Measurements from ENCODE around the gene FAM163B. TPM values are rescaled to one million over a fixed set of nuclear protein-coding genes. Genes with fewer than 3 reads are reported as not detected.

Gene FAM163B
- total RNA-seq, 1 donor from 2014 or later = 16.5 TPM

- no peak for DNase-seq
These were observed 6.5 kb upstream of the FAM163B start for GRCh38 chr9:133615606-133616188.

GRCh38 chr9:133615186-133615585 is 6.0 kb upstream of the FAM163B start:
- DNase-seq = no peak

GRCh38 chr9:133614678-133615077 is 5.5 kb upstream of the FAM163B start:
- no peak for DNase-seq

- no peak for DNase-seq
These were observed 4.9 kb upstream of the FAM163B start for GRCh38 chr9:133614056-133614455.

GRCh38 chr9:133613432-133613831 is 4.2 kb upstream of the FAM163B start:
- DNase-seq = no peak

GRCh38 chr9:133612816-133613215 is 3.6 kb upstream of the FAM163B start:
- no peak for DNase-seq

- DNase-seq = no peak
These were observed 2.9 kb upstream of the FAM163B start for GRCh38 chr9:133612051-133612450.

- DNase-seq = no peak
These were observed 1.7 kb upstream of the FAM163B start for GRCh38 chr9:133610845-133611244.

- no peak for DNase-seq
These were observed 300 bp downstream of the FAM163B start for GRCh38 chr9:133608889-133609288.

- no peak for DNase-seq
These were observed 807 bp downstream of the FAM163B start for GRCh38 chr9:133608382-133608781.

- no peak for DNase-seq
These were observed 1.2 kb downstream of the FAM163B start for GRCh38 chr9:133607976-133608375.

- no peak for DNase-seq
These were observed 1.8 kb downstream of the FAM163B start for GRCh38 chr9:133607381-133607780.

- no peak for DNase-seq
These were observed 2.5 kb downstream of the FAM163B start for GRCh38 chr9:133606708-133607025.

- DNase-seq = no peak
These were observed 3.1 kb downstream of the FAM163B start for GRCh38 chr9:133605856-133606707.

- no peak for DNase-seq
These were observed 3.7 kb downstream of the FAM163B start for GRCh38 chr9:133605446-133605845.

GRCh38 chr9:133604856-133605255 is 4.3 kb downstream of the FAM163B start:
- DNase-seq = no peak

GRCh38 chr9:133604214-133604613 is 5.0 kb downstream of the FAM163B start:
- DNase-seq = no peak

GRCh38 chr9:133603135-133603927 is 5.9 kb downstream of the FAM163B start:
- no peak for DNase-seq

- DNase-seq = no peak
These were observed 6.9 kb downstream of the FAM163B start for GRCh38 chr9:133602277-133602676.

GRCh38 chr9:133601746-133602145 is 7.4 kb downstream of the FAM163B start:
- no peak for DNase-seq

- no peak for DNase-seq
These were observed 8.4 kb downstream of the FAM163B start for GRCh38 chr9:133600739-133601138.

GRCh38 chr9:133599470-133600173 is 9.6 kb downstream of the FAM163B start:
- DNase-seq = no peak

- DNase-seq = no peak
These were observed 10.2 kb downstream of the FAM163B start for GRCh38 chr9:133598978-133599377.

Data from occipital lobe (tissue), 2 donors.